Ectodermal cell (in vitro differentiated cells): ENCODE results near the gene FAAP100.

Experiments
- H3K27ac ChIP-seq: 2 replicates; pipeline ENCODE4 v1.7.0; 2013; ENCODE audit warnings: mild to moderate bottlenecking, low read depth, low read length; ENCODE audit not compliant: insufficient read depth, poor library complexity, severe bottlenecking
- H3K27me3 ChIP-seq: 2 replicates; pipeline ENCODE4 v1.7.0; 2013; ENCODE audit warnings: mild to moderate bottlenecking, low read length; ENCODE audit not compliant: insufficient read depth, control insufficient read depth, poor library complexity, severe bottlenecking
- H3K36me3 ChIP-seq: one replicate; pipeline ENCODE4 v1.7.0; 2013; ENCODE audit warnings: low read length; ENCODE audit not compliant: control insufficient read depth, insufficient read depth
- H3K4me1 ChIP-seq: one replicate; pipeline ENCODE4 v1.7.0; 2013; ENCODE audit warnings: low read length; ENCODE audit not compliant: control insufficient read depth, insufficient read depth
- H3K4me3 ChIP-seq: 2 replicates; pipeline ENCODE4 v1.7.0; 2013; ENCODE audit warnings: low read depth, low read length, control low read depth; ENCODE audit not compliant: insufficient read depth
- H3K9me3 ChIP-seq: 2 replicates; pipeline ENCODE4 v1.7.0; 2013; ENCODE audit warnings: mild to moderate bottlenecking, low read length, moderate library complexity; ENCODE audit not compliant: control insufficient read depth
- WGBS, 2 experiments: methylation state at CpG; one replicate each; pipeline ENCODE4 v1.1.7; 2013; ENCODE audit warnings: missing lambda C conversion rate in 2 of 2; 5-methylcytosine and 5-hydroxymethylcytosine counted together

FAAP100 gene

GRCh38 chr17:81546906-81547613, 5.1 kb downstream of the FAAP100 start:
- 92 to 93% methylated on average over 36 of the region's 36 CpGs for WGBS, 2 experiments
- H3K4me1 ChIP-seq, result peaks cover 5% of the 10 kb centered on the region

DNA sequence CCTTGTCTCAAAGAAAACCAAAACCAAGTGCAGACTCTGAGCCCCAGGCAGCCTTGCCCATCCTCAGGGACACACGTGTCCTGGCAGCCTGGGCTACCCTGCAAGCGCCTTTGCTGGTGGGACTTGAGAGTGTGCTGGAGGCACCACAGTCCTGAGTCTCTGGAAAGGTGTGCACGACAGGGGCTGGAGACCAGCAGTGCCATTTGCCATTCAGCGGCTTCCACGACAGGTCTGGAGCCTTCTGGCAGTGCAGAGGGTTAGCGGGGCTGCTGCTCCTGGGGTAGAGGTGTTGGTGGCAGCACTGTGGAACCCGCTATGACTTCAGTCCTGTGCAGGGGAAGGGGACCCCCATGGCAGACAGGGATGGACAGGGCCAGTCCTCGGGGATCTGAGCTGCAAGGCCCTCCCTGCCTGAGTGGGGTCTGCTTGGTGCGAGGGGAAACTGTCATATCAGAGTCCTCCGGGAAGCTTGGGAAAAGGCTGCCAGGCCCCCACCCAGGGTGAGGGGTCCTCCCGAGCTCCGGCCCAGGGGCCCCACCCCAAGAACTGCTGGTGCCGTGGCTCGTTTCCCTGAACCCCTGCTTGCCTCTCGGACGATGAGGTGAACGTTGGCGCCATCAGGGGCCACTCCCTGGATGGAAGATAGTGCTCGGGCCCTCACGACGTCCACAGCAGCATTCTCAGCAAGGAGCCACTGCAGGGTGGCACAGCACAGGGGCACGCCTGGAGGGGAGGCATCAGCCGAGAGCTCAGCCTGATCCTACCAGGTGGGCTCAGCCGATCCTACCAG, 6.8 kb downstream of the FAAP100 start:
- 90 to 92% methylated on average over 24 of the region's 24 CpGs for WGBS, 2 experiments
- no peaks in the 10 kb centered on the region for H3K4me1 ChIP-seq
- H3K27me3 ChIP-seq, result no peaks in the 10 kb centered on the region
- H3K9me3 ChIP-seq, result no peaks in the 10 kb centered on the region
- H3K27ac ChIP-seq, result no peak overlapping the region
- H3K36me3 ChIP-seq, result peaks cover 23% of the 10 kb centered on the region
- H3K4me3 ChIP-seq, result no peak overlapping the region

More at GRCh38 chr17:81546906-81547613, 5.1 kb downstream of the FAAP100 start:
- peaks cover 20% of the 10 kb centered on the region for H3K36me3 ChIP-seq
- no peaks in the 10 kb centered on the region for H3K27me3 ChIP-seq
- no peak overlapping the region for H3K27ac ChIP-seq
- no peaks in the 10 kb centered on the region for H3K9me3 ChIP-seq
- no peak overlapping the region for H3K4me3 ChIP-seq

DNA sequence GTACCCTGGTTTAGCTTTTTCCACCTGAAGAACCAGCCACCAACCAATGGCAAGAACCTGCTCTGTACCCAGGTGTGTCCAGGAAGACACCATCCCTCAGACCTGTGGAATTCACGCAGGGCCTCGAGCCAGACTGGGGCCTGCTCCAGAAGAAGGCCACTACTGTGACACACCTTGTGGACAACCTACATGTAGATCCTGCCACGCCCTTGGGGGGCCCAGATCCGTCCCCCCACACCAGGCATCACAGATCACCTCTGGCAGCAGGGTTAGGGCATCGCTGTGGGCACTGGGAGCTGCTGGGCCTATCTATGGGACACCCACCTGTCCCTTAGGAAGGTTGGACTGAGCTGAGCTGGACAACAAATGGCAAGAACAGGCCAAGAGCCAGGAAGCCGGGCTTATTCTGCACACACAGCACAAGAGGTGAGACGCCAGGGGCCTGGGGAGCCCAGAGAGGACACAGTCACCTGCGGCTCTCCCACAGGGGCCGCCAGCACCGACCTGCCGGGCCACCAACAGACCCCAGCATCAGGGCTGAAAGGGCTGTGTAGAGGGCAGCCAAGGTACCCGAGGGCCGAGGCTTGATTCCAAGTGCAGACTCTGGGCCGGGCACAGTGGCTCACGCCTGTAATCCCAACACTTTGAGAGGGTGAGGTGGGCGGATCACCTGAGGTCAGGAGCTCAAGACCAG, 7.7 kb downstream of the FAAP100 start:
- H3K4me3 ChIP-seq, result no peak overlapping the region
- H3K4me1 ChIP-seq, result no peaks in the 10 kb centered on the region
- no peaks in the 10 kb centered on the region for H3K27me3 ChIP-seq
- no peaks in the 10 kb centered on the region for H3K9me3 ChIP-seq
- WGBS, 2 experiments, result 86 to 89% methylated on average over 16 of the region's 16 CpGs
- no peak overlapping the region for H3K27ac ChIP-seq
- H3K36me3 ChIP-seq, result peaks cover 21% of the 10 kb centered on the region

DNA sequence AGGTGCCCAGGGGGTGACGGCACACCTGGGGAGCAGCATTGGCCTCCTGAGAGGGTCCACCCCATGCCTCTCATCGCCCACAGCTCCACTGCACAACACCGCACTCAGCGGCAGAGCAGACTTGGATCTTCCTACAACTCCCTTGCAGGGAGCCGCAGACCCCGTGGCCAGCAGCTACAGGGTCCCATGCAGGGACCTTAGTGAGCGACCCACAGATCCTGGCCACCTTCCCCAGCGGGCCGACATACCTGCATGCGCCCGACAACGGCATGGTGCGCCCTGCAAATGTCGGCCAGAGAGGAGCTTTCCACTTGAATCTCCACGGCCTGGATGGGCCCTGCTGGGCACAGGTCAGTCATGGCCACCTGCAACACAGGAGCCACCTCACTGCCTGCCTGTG, 8.4 kb downstream of the FAAP100 start:
- H3K9me3 ChIP-seq, result no peaks in the 10 kb centered on the region
- no peaks in the 10 kb centered on the region for H3K4me1 ChIP-seq
- H3K36me3 ChIP-seq, result peaks cover 15% of the 10 kb centered on the region
- no peak overlapping the region for H3K27ac ChIP-seq
- no peak overlapping the region for H3K4me3 ChIP-seq
- no peaks in the 10 kb centered on the region for H3K27me3 ChIP-seq
- WGBS, 2 experiments, result 95 to 96% methylated on average over 15 of the region's 15 CpGs

GRCh38 chr17:81543339-81543675, 8.8 kb downstream of the FAAP100 start:
- Histone ChIP-seq H3K4me1 (no peaks in the 10 kb centered on the region), H3K4me3 (no peak overlapping the region), H3K27me3 (no peaks in the 10 kb centered on the region), H3K36me3 (peaks cover 15% of the 10 kb centered on the region), H3K27ac (no peak overlapping the region), H3K9me3 (no peaks in the 10 kb centered on the region)
- WGBS, 2 experiments, result 96% methylated on average over 14 of the region's 14 CpGs

GRCh38 chr17:81542431-81543338, 9.5 kb downstream of the FAAP100 start:
- H3K4me1 ChIP-seq, result no peaks in the 10 kb centered on the region
- H3K27me3 ChIP-seq, result no peaks in the 10 kb centered on the region
- no peak overlapping the region for H3K27ac ChIP-seq
- H3K9me3 ChIP-seq, result no peaks in the 10 kb centered on the region
- WGBS, 2 experiments, result 94 to 96% methylated on average over 15 of the region's 15 CpGs
- peaks cover 15% of the 10 kb centered on the region for H3K36me3 ChIP-seq
- H3K4me3 ChIP-seq, result no peak overlapping the region

GRCh38 chr17:81541123-81541522, 11.0 kb downstream of the FAAP100 start:
- peaks cover 8% of the 10 kb centered on the region for H3K4me1 ChIP-seq
- peaks cover 9% of the 10 kb centered on the region for H3K36me3 ChIP-seq
- no peaks in the 10 kb centered on the region for H3K9me3 ChIP-seq
- H3K27me3 ChIP-seq, result peaks cover 14% of the 10 kb centered on the region
- H3K27ac ChIP-seq, result no peak overlapping the region
- H3K4me3 ChIP-seq, result no peak overlapping the region
- 95 to 97% methylated on average over 16 of the region's 17 CpGs for WGBS, 2 experiments

DNA sequence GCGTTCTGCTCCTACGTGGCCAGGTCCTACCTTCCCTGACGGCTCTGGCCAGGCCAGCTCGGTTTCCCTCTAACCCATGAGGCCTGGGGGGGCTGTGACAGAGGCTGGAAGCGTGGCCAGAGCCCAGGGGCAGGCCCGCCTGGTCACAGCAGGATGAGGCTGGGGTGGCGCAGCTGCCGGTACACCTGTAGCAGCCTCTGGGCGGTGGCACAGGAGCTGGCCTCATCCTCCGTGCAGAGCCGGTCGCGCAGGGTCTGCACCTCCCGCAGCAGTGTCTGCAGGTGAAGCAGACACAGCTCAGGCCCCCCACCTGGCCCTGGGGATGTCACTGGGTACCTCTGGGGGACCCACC, 11.5 kb downstream of the FAAP100 start:
- 94 to 98% methylated on average over 14 of the region's 14 CpGs for WGBS, 2 experiments
- Histone ChIP-seq H3K4me1 (peaks cover 8% of the 10 kb centered on the region), H3K4me3 (no peak overlapping the region), H3K9me3 (no peaks in the 10 kb centered on the region), H3K36me3 (peaks cover 4% of the 10 kb centered on the region), H3K27me3 (peaks cover 19% of the 10 kb centered on the region), H3K27ac (no peak overlapping the region)

GRCh38 chr17:81539961-81540675, 12.0 kb downstream of the FAAP100 start:
- peaks cover 4% of the 10 kb centered on the region for H3K36me3 ChIP-seq
- 95 to 96% methylated on average over 28 of the region's 28 CpGs for WGBS, 2 experiments
- H3K27ac ChIP-seq, result no peak overlapping the region
- H3K9me3 ChIP-seq, result no peaks in the 10 kb centered on the region
- H3K4me3 ChIP-seq, result no peak overlapping the region
- H3K4me1 ChIP-seq, result peaks cover 8% of the 10 kb centered on the region
- peaks cover 23% of the 10 kb centered on the region for H3K27me3 ChIP-seq
